ENCODE data around the gene RPS6KB2.
A peak's percentile ranks its signal among the peaks of the same experiment; 100 is the strongest.

Gene RPS6KB2

GRCh38 chr11:67428052-67429001, at the start of gene RPS6KB2:
TSS of gene RPS6KB2 (plus strand) at chr11:67428494. CDS start at chr11:67428546, 52 bp downstream.
- DNase-seq: peak; percentile 99

GRCh38 chr11:67378544-67378943, 49.8 kb upstream of the RPS6KB2 start:
- no peak for DNase-seq

GRCh38 chr11:67379061-67380058, 48.9 kb upstream of the RPS6KB2 start:
- no peak for DNase-seq

GRCh38 chr11:67381244-67381972, 46.9 kb upstream of the RPS6KB2 start:
- no peak for DNase-seq

GRCh38 chr11:67382276-67383136, 45.8 kb upstream of the RPS6KB2 start:
- peak; percentile 87 for DNase-seq

GRCh38 chr11:67384851-67385366, 43.4 kb upstream of the RPS6KB2 start:
- DNase-seq: no peak

GRCh38 chr11:67387069-67387468, 41.2 kb upstream of the RPS6KB2 start:
- no peak for DNase-seq

GRCh38 chr11:67387518-67387917, 40.8 kb upstream of the RPS6KB2 start:
- DNase-seq: no peak

GRCh38 chr11:67389477-67389876, 38.8 kb upstream of the RPS6KB2 start:
- DNase-seq: peak; percentile 71

- DNase-seq: no peak
Measured at GRCh38 chr11:67390947-67391303, 37.4 kb upstream of the RPS6KB2 start.

GRCh38 chr11:67391304-67392182, 36.8 kb upstream of the RPS6KB2 start, which contains the start of gene RAD9A:
TSS of gene RAD9A (plus strand) at chr11:67391986. CDS start at chr11:67392045, 59 bp downstream.
- peak; percentile 97 for DNase-seq

- no peak for DNase-seq
Measured at GRCh38 chr11:67392183-67392715, 36.0 kb upstream of the RPS6KB2 start.

GRCh38 chr11:67393437-67393836, 34.9 kb upstream of the RPS6KB2 start:
- DNase-seq: no peak

- DNase-seq: no peak
Measured at GRCh38 chr11:67393990-67394389, 34.3 kb upstream of the RPS6KB2 start.

- no peak for DNase-seq
Measured at GRCh38 chr11:67395555-67396258, 32.6 kb upstream of the RPS6KB2 start.

GRCh38 chr11:67396259-67396581, 32.1 kb upstream of the RPS6KB2 start:
- no peak for DNase-seq

- no peak for DNase-seq
Measured at GRCh38 chr11:67396587-67397389, 31.5 kb upstream of the RPS6KB2 start.

GRCh38 chr11:67397536-67397935, 30.8 kb upstream of the RPS6KB2 start:
- DNase-seq: no peak
